Peyer's patch (tissue), 4 donors: ENCODE results near the gene CALD1.

Source experiments
- CTCF ChIP-seq, 6 experiments: fragments of 450-650 bp in 4 of 6; fragments of 200-600 bp in 2 of 6; sonication (generic) in 1 of 6; IDR thresholded peaks; one replicate each; pipeline ENCODE4 v1.5.1; 2017 to 2019; ENCODE audit warnings: antibody characterized with exemption in 6 of 6, mild to moderate bottlenecking in 3 of 6, moderate library complexity in 1 of 6
- POLR2A ChIP-seq, 2 donors: fragments of 450-650 bp; IDR thresholded peaks; one replicate each; pipeline ENCODE4 v1.5.1; 2017; ENCODE audit warnings: antibody characterized with exemption in 2 of 2, mild to moderate bottlenecking in 2 of 2, moderate library complexity in 2 of 2

- TF ChIP-seq CTCF (IDR thresholded peaks at IDR 0.05) = no peak
- no peak for TF ChIP-seq POLR2A (IDR thresholded peaks at IDR 0.05)
Observed at GRCh38 chr7:134780166-134780828, 863 bp downstream of the CALD1 start.
